ENCODE measurements around the gene SLC2A9.

The SLC2A9 gene

GRCh38 chr4:10041036-10041435 is 19.7 kb upstream of the SLC2A9 start:
- no peak for DNase-seq

- DNase-seq: no peak
These were observed 19.0 kb upstream of the SLC2A9 start for GRCh38 chr4:10040049-10040892.

DNA sequence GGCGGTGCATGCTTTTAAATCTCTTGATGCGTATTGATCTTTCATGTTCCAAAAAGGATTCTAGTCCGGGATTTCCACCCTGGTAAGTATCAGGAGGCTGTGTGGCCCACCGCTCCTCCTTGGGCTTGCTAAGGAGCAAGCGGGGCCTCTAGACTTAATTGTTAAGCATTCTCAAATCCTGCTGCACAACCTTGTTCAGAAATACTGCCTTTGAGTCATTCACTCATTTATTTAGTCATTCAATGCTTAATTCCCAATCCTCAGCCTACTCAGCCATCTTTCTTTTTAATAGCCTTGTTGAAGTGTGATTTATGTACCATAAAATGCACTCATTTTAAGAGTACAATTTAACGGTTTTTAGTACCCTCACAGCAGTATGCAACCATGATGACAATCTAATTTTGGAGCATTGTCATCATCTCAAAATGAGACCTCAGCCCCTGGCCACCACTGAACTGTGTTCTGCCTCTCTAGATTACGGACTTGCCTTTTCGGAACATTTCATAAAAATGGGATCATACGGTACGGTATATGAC is 15.6 kb upstream of the SLC2A9 start:
- DNase-seq: no peak

- DNase-seq: no peak
These were observed 13.8 kb upstream of the SLC2A9 start for GRCh38 chr4:10035130-10035529.

- no peak for DNase-seq
These were observed 13.4 kb upstream of the SLC2A9 start for GRCh38 chr4:10034612-10035104.

- DNase-seq: no peak
These were observed 12.8 kb upstream of the SLC2A9 start for GRCh38 chr4:10034136-10034535.

GRCh38 chr4:10033191-10033881 is 12.0 kb upstream of the SLC2A9 start:
- DNase-seq: no peak

- no peak for DNase-seq
These were observed 11.3 kb upstream of the SLC2A9 start for GRCh38 chr4:10032625-10033024.

DNA sequence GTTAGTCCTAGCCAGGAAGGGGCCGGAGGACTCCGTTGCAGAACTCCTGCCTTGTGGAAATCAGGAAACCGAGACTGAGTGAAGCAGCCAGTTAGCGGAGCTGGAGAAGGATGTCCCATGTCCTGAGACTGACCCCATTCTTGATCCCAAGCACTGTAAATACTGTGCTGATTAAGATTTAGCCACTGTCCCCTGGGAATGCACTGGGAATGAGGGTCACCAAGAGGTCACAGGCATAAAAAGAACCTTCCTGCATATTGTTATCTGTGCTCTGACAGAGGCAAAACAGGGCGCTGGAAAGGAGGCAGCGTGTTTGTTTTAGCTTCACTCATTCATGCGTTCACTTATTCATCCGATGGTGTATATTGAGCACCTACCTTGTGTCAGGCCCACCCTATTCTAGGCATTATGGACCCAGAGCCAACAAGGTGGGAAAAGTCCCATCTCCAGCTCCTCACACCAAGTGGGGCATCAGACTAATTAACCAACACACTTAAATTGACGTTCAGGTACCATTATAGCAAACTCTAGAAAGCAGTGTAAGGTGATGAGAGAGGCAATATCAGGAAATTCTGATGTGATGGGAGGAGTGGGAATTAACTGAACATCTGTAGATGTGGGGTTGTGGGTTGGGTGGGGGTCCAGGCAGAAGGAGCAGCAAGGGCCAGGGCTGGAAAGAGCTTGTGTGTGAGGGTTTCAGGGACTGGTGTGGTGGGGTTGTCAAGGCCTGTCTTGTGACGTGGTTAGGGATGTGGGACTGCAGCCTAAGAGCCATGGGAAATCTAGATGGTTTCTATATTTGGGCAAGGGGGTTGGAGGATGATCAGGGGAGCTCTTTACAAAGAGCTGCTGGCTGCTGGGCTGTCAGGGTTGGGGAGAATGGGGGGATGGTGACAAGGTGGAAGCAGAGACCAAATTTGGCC is 10.6 kb upstream of the SLC2A9 start:
- no peak for DNase-seq

DNA sequence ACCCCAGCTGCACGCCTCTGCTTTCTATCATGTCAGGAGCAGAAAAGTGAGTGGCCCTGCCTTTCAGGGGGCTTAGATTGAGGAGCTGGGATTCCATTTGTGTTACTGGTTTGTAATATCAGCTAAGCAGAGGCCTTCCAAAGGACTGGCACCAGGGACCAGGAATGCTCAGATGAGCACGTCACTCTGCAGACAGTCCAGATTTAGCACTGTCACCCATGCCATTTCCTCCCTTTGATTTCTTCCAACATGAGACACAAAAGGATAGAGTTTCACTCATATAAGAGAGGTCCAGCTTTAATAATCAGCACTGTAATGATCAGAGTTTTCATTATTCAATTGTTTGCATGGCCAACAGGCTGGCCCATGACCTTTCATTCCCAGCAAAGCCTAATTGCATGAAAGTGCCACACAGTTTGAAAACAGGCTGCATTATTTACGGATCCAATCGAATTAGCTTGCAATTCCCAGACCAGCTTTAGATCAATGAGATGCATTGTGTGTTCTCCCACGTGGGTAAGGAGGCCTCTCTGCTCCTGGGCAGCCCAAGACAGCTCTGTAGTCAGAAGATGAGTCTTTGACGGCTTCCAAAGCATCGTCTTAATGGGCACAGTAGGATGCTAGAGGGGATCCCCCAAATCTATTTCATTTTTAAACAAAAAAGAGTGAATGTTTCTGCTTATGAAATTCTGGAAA is 9.8 kb upstream of the SLC2A9 start:
- DNase-seq: no peak

DNA sequence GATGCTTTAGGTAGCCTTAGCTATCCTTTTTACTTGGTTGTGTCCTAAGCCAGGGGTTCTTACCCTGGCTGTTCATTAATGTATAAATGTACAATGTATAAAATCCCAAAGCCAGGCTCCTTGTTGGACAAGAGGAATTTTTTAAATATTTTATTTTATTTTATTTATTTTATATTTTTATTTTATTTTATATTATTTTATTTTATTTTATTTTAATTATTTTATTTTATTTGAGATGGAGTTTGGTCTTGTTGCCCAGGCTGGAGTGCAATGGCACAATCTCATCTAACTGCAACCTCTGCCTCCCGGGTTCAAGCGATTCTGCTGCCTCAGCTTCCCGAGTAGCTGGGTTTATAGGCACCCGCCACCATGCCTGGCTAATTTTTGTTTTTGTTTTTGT is 8.1 kb upstream of the SLC2A9 start:
- DNase-seq: no peak

GRCh38 chr4:10028910-10029309 is 7.6 kb upstream of the SLC2A9 start:
- no peak for DNase-seq

DNA sequence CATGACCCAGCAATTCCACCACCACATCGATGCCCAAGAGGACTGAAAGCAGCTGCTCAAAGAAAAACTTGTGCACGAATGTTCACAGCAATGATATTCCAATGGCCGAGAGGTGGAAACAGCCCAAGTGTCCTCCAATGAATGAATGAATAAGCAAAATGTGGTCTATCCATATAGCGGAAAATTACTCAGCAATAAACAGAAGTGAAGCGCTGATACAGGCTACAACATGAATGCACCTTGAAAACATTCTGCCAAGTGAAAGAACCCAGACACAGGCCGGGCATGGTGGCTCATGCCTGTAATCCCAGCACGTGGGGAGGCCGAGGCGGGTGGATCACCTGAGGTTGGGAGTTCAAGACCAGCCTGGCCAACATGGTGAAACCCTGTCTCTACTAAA is 5.2 kb upstream of the SLC2A9 start:
- no peak for DNase-seq

- no peak for DNase-seq
These were observed 4.0 kb upstream of the SLC2A9 start for GRCh38 chr4:10025230-10025806.

DNA sequence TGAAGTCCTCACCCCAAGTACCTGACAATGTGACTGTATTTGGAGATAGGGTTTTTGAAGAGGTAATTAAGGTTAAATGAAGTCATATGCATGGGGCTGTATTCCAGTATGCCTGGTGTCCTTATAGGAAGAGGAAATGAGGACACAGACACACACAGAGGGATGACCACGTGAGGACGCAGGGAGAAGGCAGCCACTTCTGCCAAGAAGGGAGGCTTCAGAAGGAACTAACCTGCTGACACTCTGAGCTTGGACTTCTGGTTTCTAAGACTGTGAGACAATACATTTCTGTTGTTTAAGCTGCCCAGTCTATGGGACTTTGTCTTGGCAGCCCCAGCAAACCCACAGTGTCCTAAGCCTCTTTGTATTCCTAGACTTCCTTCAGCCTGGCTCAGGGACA is 3.0 kb upstream of the SLC2A9 start:
- no peak for DNase-seq

DNA sequence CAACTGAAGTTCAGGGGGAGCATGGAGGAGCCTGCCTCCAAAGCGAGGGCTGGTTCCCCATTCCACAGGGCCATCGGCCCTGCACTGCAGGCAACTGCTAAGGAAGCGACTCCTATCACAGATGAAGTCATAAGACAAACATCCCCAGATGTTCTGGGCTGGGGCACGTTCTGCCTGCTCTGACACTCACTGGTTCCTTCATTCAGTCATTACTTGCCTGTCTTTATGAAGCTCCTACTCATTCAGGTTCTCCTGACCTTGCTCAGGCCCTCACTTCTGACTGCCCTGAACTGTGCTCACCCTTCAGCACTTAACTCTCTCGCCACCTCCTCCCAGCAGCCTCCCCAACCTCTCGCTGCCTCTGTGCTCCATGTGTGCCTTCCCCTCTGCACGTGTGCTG is 2.5 kb upstream of the SLC2A9 start:
- DNase-seq: no peak

- no peak for DNase-seq
These were observed 1.7 kb upstream of the SLC2A9 start for GRCh38 chr4:10023050-10023419.

GRCh38 chr4:10022346-10023049 is 1.2 kb upstream of the SLC2A9 start:
- no peak for DNase-seq

GRCh38 chr4:10021653-10022023 is 341 bp upstream of the SLC2A9 start:
- DNase-seq: no peak

DNA sequence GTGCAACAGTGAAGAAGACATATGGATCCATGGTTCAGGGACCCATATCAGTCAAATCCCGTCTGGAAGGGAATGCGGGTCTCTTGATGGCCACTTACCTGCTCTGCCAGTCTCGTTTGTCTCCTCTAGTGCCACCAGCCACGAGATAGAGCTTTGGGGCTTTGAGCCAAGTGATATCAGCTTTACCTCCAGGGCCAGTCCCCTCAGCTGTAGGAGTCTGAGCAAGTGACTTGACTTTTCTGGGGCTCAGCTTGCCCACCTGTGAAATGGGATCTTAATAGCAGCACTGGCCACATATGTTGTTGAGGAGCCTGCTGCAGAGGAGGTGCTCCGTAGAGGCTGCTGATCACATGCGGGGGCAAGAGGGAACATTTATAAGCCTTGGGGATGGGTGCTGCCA is 1.2 kb downstream of the SLC2A9 start:
- DNase-seq: no peak

- no peak for DNase-seq
These were observed 1.7 kb downstream of the SLC2A9 start for GRCh38 chr4:10019521-10020051.

Data from activated CD4-positive, alpha-beta T cell treated with anti-CD3 and anti-CD28 coated beads for 4 hours (primary cell).